HG03045 (cell line): ENCODE measurements around the gene KRT83.
"Not testable (repeated sequence)": the region's sequence is repeated elsewhere in the genome, so short reads cannot be mapped to it uniquely, and the experiment has no call there.

ENCODE experiments used
- ATAC-seq: cut with Tn5 transposase; IDR thresholded peaks from one replicate; pipeline ENCODE4 v1.9.1; 2021; ENCODE audit warnings: mild to moderate bottlenecking, moderate library complexity; ENCODE audit not compliant: unreplicated experiment

KRT83 gene

DNA sequence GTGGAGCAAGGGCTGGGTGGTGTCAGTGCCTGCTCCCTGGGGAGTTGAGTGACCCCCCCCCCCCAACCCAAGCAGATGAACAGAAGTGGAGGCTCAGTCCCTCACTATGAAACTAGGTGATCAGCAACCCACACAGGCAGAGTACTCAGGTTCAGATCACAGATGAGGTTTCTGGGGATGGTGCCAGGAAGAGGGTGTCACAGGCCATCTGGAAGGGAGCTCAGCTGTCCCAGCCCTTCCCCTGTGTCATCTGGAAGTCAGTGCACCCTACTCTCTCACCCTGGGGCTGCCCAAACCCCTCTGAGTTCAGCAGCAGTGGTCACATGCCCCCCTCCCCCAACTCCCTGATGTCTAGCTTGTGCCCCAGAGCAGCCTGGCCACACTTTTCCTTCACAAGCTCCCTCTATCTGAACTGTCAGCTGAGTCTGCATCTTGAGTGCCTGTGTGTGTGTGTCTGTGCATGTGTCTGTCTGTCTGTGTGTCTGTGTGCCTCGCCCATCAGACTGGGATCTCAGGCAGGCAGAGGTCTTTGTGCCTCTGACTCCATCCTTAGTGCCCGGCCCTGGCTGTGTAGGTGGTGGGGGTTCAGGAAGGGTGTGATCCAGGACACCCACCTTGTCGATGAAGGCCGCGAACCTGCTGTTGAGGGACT is 30.6 kb downstream of the KRT83 start:
- not testable (repeated sequence) for ATAC-seq

- not testable (repeated sequence) for ATAC-seq
Observed at GRCh38 chr12:52287816-52288805, 33.1 kb downstream of the KRT83 start.

GRCh38 chr12:52286857-52287785 is 34.1 kb downstream of the KRT83 start:
- ATAC-seq, result not testable (repeated sequence)

DNA sequence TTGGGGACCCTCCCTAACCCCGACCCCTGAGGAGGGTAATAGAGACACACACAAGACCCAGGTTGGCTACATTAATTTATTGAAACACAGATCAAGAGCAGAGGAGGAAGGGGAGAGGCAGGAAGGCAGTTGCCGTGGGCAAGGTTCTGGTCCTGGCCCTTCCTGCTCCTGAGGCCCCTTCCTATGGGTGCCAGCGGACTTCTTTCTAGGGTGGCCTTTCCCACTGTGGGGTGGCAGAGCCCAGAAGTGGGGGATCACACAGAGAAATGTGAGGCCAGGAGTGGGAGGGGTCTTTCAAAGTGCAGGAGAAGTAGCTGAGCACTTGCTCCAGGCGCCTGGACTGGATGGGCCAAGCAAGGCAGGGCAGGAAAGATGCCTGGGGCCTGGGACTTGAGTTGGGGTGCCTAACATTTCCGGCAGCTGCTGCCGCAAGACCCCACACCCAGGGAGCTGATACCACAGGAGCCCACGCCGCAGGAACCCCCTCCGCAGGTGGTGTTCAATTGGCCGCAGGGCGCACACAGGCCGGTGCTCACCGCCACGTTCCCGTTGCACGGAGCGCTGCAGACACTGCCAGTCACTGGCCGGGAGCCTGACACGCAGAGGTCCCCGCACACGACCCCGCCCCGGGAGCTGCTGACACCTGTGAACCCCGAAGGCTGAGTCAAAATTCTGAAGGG is 35.2 kb downstream of the KRT83 start:
- no peak for ATAC-seq

DNA sequence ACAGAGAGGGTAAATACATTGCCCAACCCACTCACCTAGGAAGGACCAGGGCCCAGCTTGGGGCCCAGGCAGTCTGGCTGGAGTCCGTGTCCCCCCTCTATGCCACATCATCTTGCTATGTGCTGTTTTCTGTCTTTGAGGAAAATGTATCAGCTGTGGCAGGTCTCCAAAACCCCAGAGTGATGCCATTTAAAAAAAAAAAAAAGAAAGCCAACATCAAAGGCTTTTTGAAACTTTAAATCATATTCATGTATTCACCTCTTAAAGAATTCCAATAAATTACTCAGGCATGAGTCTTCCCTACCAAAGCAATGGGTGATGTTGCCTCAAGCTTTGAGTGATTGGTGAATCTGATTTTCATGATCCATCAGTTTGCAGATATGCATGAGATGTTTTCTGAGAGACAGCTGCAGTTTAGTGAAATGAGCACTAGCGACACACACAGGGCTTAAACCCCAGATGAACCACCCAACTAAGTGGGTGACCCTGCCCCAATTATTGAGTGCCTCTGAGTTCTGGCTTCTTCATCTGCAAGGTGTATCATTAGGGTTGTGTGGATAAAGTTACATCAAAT is 35.9 kb downstream of the KRT83 start:
- no peak for ATAC-seq

- ATAC-seq, result no peak
Observed at GRCh38 chr12:52284562-52285171, 36.5 kb downstream of the KRT83 start.

GRCh38 chr12:52280796-52281560 is 40.2 kb downstream of the KRT83 start:
- ATAC-seq, result no peak

GRCh38 chr12:52280319-52280795 is 40.8 kb downstream of the KRT83 start:
- ATAC-seq, result no peak

- ATAC-seq, result no peak
Observed at GRCh38 chr12:52279422-52280318, 41.5 kb downstream of the KRT83 start.

GRCh38 chr12:52278575-52279421 is 42.4 kb downstream of the KRT83 start:
- ATAC-seq, result peak; percentile 84

- ATAC-seq, result no peak
Observed at GRCh38 chr12:52277486-52278245, 43.5 kb downstream of the KRT83 start.

DNA sequence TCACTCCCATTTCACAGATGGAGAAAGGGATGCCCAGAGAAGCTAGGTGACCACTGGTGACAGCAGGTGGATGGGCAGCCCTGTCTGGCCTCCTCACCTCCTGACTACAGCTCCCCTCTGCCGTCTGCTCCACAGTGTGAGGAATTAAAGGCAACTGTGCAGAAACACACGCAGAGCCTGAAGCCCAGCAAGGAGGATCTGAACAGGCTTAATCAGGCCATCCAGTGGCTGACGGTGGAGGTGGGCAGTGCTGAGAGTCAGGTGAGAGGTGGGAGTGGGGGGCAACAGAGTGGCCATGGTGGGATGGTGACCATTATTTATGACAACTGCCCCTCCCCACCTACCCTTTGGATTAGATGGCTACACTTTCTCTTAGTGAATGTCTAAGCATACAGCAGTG is 45.5 kb downstream of the KRT83 start:
- no peak for ATAC-seq

DNA sequence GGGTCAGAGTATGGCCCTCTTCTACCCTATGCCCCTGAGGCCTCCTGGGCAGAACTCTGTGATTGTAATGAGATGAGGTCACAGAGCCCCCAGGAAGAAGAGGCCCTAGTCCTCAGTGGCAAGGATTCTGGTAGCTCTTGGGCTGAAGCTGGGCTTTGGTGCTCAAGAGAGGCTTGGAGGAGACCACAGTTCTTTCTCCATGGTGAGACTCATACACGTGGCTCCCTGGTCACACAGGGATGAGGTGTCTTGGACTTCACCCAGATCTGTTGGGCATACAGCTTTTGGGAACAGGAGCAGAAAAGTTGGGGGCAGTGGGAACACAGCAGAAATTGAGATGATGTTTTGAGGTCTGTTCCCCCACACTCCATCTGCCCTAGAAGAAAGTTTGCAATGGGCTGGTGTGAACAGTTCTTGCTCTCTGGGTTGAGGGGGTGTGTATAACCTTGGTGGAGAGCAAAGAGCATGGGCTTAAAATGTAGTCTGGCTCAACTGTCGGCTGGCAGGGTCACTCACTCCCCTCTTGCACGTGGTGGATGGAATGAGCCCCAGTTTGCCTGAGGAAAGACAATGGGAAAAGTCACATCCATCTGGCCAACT is 46.6 kb downstream of the KRT83 start, which contains the start of gene KRT86:
Gene KRT86, plus strand, starts transcription at position 125 of the 600 bp plus-strand sequence. CDS start 27,272 bp downstream, outside the sequence.
- no peak for ATAC-seq

DNA sequence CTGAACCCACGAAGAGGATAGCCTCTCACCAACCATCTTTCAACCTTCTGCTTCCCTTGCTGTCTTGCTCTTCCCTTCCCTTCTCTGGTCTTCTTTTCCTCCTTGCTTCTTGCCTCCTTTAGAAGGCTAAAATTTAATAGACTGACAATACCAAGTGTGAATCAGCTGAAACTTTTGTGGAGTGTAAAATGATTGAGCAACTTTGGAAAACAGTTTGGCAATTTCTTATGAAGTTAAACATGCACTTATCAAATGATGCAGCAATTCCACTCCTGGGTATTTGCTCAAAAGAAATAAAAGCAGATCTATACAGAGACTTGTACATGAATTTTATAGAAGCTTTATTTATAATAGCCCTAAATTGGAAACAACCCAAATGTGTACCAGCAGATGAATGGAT is 50.0 kb downstream of the KRT83 start:
- ATAC-seq, result no peak

GRCh38 chr12:52270541-52271070 is 50.6 kb downstream of the KRT83 start:
- no peak for ATAC-seq
